K562 (cell line): ENCODE results near the gene GRK4. TPM values are rescaled to one million over a fixed set of nuclear protein-coding genes. Genes with fewer than 3 reads are reported as not detected.
A peak's percentile ranks its signal among the peaks of the same experiment; 100 is the strongest.

Experiments used
- E2F3 ChIP-seq: fragments of 250-450 bp; sonication (Bioruptor Pico); IDR thresholded peaks from 2 replicates; pipeline ENCODE4 v1.4.0; 2020; ENCODE audit warnings: mild to moderate bottlenecking
- HNRNPUL1 ChIP-seq: fragments of 200-400 bp; formaldehyde crosslinking; IDR thresholded peaks from 2 replicates; pipeline ENCODE4 v1.6.1; 2017; ENCODE audit warnings: low read length
- KAT7 ChIP-seq: sonication (generic); formaldehyde crosslinking; IDR thresholded peaks from 2 replicates; pipeline ENCODE4 v1.8.0; 2022; ENCODE audit warnings: missing genetic modification reagents, mild to moderate bottlenecking, borderline replicate concordance
- POU5F1 ChIP-seq: fragments of 150-350 bp; IDR thresholded peaks from 2 replicates; pipeline ENCODE4 v1.6.1; 2014; ENCODE audit warnings: borderline replicate concordance, low read length, low read depth, mild to moderate bottlenecking; ENCODE audit not compliant: partially characterized antibody
- RBBP5 ChIP-seq: fragments of 200-600 bp; sonication (generic); IDR thresholded peaks from 2 replicates; pipeline ENCODE4 v1.6.1; 2012; ENCODE audit warnings: borderline replicate concordance, mild to moderate bottlenecking, low read length, control low read depth, inconsistent platforms; ENCODE audit not compliant: insufficient read depth, poor library complexity, severe bottlenecking
- TARDBP ChIP-seq: fragments of 450-650 bp; IDR thresholded peaks from 2 replicates; pipeline ENCODE4 v1.6.1; 2016
- TCFL5 ChIP-seq: fragments of 250-450 bp; sonication (Bioruptor Pico); conservative IDR thresholded peaks from 2 replicates; pipeline ENCODE4 v1.6.1; 2021; ENCODE audit warnings: mild to moderate bottlenecking, moderate library complexity, matching md5 sums
- ZNF586 ChIP-seq: fragments of 450-650 bp; formaldehyde crosslinking; conservative IDR thresholded peaks from 2 replicates; pipeline ENCODE4 v1.4.0; 2020; ENCODE audit warnings: mild to moderate bottlenecking, moderate library complexity
- polyA plus RNA-seq, 8 experiments: library from polyadenylated mRNA; depleted of rRNA in 4 of 8; stranded (reverse) in 5 of 8; unstranded in 3 of 8; fragments of >200 nt; fragmentation: Nextera tagmentation in 2 of 8; fragmentation: Illumina TruSeq in 1 of 8; extraction: Ambion mirVana in 2 of 8; extraction: Trizol in 1 of 8; gene quantifications; 2 replicates each; pipeline versions ENCODE4 v1.2.1 to v1.2.3, GENCODE V29; 2011 to 2014; ENCODE audit warnings: inconsistent platforms in 1 of 8, missing spikeins in 1 of 8
- total RNA-seq, 7 experiments: library from RNA; depleted of rRNA in 6 of 7; stranded (reverse); fragments of >200 nt in 6 of 7; fragmentation: Illumina TruSeq in 2 of 7; extraction: Trizol in 2 of 7; gene quantifications; 2 replicates each; pipeline versions ENCODE4 v1.2.1 to v1.2.3, GENCODE V29; 2011 to 2021; ENCODE audit warnings: low replicate concordance in 1 of 7
- TF ChIP-seq, protein P1 (sequence below): sonication (generic); formaldehyde crosslinking; IDR thresholded peaks from 2 replicates; pipeline ENCODE4 v1.8.0; 2023; ENCODE audit warnings: mild to moderate bottlenecking, missing genetic modification reagents
- TF ChIP-seq, protein P2 (sequence below): fragments of 250-450 bp; sonication (Bioruptor Pico); IDR thresholded peaks from 2 replicates; pipeline ENCODE4 v1.8.0; 2022; ENCODE audit warnings: inconsistent platforms
- TF ChIP-seq, protein P3 (sequence below): IDR thresholded peaks from 3 replicates; pipeline ENCODE4 v1.6.1; 2011; ENCODE audit warnings: borderline replicate concordance, mild to moderate bottlenecking, moderate library complexity; ENCODE audit not compliant: insufficient read length; ENCODE audit errors: extremely low read depth
- TF ChIP-seq, protein P4 (sequence below): IDR thresholded peaks from 3 replicates; pipeline ENCODE4 v1.6.1; 2011; ENCODE audit warnings: borderline replicate concordance, mild to moderate bottlenecking; ENCODE audit not compliant: insufficient read length, insufficient read depth
- TF ChIP-seq, protein P5 (sequence below): fragments of 200-800 bp; sonication (Bioruptor generic); IDR thresholded peaks from 2 replicates; pipeline ENCODE4 v1.6.1; 2017; ENCODE audit warnings: missing genetic modification characterization, missing compliant biosample characterization

The GRK4 gene
- total and polyA plus RNA-seq, 9 of the 15 experiments (the other 6 are each of a cell fraction or from before 2014, with no cell fraction given): 1.1 to 4.8 (median 2.6) TPM

DNA sequence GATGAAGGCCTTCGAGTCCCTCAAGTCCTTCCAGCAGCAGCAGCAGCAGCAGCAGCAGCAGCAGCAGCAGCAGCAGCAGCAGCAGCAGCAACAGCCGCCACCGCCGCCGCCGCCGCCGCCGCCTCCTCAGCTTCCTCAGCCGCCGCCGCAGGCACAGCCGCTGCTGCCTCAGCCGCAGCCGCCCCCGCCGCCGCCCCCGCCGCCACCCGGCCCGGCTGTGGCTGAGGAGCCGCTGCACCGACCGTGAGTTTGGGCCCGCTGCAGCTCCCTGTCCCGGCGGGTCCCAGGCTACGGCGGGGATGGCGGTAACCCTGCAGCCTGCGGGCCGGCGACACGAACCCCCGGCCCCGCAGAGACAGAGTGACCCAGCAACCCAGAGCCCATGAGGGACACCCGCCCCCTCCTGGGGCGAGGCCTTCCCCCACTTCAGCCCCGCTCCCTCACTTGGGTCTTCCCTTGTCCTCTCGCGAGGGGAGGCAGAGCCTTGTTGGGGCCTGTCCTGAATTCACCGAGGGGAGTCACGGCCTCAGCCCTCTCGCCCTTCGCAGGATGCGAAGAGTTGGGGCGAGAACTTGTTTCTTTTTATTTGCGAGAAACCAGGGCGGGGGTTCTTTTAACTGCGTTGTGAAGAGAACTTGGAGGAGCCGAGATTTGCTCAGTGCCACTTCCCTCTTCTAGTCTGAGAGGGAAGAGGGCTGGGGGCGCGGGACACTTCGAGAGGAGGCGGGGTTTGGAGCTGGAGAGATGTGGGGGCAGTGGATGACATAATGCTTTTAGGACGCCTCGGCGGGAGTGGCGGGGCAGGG is 111.7 kb downstream of the GRK4 start (continued):
- TF ChIP-seq TCFL5 (CRISPR knock-in tag) (no peak), HNRNPUL1 (no peak), KAT7 (CRISPR knock-in tag) (0 out of 2 replicates have a peak, but pooled peaks have one; percentile 43), E2F3 (CRISPR knock-in tag) (no peak), POU5F1 (no peak), RBBP5 (peak; percentile 58), TARDBP (0 out of 2 replicates have a peak, but pooled peaks have one; percentile 26), ZNF586 (CRISPR knock-in tag) (no peak)
- TF ChIP-seq, protein P1, sequence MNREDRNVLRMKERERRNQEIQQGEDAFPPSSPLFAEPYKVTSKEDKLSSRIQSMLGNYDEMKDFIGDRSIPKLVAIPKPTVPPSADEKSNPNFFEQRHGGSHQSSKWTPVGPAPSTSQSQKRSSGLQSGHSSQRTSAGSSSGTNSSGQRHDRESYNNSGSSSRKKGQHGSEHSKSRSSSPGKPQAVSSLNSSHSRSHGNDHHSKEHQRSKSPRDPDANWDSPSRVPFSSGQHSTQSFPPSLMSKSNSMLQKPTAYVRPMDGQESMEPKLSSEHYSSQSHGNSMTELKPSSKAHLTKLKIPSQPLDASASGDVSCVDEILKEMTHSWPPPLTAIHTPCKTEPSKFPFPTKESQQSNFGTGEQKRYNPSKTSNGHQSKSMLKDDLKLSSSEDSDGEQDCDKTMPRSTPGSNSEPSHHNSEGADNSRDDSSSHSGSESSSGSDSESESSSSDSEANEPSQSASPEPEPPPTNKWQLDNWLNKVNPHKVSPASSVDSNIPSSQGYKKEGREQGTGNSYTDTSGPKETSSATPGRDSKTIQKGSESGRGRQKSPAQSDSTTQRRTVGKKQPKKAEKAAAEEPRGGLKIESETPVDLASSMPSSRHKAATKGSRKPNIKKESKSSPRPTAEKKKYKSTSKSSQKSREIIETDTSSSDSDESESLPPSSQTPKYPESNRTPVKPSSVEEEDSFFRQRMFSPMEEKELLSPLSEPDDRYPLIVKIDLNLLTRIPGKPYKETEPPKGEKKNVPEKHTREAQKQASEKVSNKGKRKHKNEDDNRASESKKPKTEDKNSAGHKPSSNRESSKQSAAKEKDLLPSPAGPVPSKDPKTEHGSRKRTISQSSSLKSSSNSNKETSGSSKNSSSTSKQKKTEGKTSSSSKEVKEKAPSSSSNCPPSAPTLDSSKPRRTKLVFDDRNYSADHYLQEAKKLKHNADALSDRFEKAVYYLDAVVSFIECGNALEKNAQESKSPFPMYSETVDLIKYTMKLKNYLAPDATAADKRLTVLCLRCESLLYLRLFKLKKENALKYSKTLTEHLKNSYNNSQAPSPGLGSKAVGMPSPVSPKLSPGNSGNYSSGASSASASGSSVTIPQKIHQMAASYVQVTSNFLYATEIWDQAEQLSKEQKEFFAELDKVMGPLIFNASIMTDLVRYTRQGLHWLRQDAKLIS (CRISPR knock-in tag): 0 out of 2 replicates have a peak, but pooled peaks have one; percentile 47
- TF ChIP-seq, protein P2, sequence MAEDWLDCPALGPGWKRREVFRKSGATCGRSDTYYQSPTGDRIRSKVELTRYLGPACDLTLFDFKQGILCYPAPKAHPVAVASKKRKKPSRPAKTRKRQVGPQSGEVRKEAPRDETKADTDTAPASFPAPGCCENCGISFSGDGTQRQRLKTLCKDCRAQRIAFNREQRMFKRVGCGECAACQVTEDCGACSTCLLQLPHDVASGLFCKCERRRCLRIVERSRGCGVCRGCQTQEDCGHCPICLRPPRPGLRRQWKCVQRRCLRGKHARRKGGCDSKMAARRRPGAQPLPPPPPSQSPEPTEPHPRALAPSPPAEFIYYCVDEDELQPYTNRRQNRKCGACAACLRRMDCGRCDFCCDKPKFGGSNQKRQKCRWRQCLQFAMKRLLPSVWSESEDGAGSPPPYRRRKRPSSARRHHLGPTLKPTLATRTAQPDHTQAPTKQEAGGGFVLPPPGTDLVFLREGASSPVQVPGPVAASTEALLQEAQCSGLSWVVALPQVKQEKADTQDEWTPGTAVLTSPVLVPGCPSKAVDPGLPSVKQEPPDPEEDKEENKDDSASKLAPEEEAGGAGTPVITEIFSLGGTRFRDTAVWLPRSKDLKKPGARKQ (CRISPR knock-in tag): no peak
- TF ChIP-seq, protein P3, sequence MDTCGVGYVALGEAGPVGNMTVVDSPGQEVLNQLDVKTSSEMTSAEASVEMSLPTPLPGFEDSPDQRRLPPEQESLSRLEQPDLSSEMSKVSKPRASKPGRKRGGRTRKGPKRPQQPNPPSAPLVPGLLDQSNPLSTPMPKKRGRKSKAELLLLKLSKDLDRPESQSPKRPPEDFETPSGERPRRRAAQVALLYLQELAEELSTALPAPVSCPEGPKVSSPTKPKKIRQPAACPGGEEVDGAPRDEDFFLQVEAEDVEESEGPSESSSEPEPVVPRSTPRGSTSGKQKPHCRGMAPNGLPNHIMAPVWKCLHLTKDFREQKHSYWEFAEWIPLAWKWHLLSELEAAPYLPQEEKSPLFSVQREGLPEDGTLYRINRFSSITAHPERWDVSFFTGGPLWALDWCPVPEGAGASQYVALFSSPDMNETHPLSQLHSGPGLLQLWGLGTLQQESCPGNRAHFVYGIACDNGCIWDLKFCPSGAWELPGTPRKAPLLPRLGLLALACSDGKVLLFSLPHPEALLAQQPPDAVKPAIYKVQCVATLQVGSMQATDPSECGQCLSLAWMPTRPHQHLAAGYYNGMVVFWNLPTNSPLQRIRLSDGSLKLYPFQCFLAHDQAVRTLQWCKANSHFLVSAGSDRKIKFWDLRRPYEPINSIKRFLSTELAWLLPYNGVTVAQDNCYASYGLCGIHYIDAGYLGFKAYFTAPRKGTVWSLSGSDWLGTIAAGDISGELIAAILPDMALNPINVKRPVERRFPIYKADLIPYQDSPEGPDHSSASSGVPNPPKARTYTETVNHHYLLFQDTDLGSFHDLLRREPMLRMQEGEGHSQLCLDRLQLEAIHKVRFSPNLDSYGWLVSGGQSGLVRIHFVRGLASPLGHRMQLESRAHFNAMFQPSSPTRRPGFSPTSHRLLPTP: no peak
- TF ChIP-seq, protein P4, sequence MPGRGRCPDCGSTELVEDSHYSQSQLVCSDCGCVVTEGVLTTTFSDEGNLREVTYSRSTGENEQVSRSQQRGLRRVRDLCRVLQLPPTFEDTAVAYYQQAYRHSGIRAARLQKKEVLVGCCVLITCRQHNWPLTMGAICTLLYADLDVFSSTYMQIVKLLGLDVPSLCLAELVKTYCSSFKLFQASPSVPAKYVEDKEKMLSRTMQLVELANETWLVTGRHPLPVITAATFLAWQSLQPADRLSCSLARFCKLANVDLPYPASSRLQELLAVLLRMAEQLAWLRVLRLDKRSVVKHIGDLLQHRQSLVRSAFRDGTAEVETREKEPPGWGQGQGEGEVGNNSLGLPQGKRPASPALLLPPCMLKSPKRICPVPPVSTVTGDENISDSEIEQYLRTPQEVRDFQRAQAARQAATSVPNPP: no peak
- TF ChIP-seq, protein P5, sequence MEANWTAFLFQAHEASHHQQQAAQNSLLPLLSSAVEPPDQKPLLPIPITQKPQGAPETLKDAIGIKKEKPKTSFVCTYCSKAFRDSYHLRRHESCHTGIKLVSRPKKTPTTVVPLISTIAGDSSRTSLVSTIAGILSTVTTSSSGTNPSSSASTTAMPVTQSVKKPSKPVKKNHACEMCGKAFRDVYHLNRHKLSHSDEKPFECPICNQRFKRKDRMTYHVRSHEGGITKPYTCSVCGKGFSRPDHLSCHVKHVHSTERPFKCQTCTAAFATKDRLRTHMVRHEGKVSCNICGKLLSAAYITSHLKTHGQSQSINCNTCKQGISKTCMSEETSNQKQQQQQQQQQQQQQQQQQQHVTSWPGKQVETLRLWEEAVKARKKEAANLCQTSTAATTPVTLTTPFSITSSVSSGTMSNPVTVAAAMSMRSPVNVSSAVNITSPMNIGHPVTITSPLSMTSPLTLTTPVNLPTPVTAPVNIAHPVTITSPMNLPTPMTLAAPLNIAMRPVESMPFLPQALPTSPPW: peak; percentile 89
